CD4-positive, CD25-positive, alpha-beta regulatory T cell (primary cell): ENCODE results near the gene NUAK2. TPM values are rescaled to one million over a fixed set of nuclear protein-coding genes. Genes with fewer than 3 reads are reported as not detected.

Experiments used
- ATAC-seq, 2 donors: fragments of 150-1000 bp; cut with Tn5 transposase; one replicate each; pipeline ENCODE4 v1.10.0; 2021; ENCODE audit warnings: low read depth in 2 of 2, moderate number of reproducible peaks in 2 of 2, moderate library complexity in 1 of 2
- DNase-seq, 3 donors: peaks; one replicate each; pipeline versions ENCODE4 v3.0.0 to v3.0.0-alpha.2; 2012 to 2022; ENCODE audit warnings: mixed read lengths in 1 of 3
- H3K27ac ChIP-seq: one replicate; pipeline ENCODE4 v1.7.0; 2013; ENCODE audit warnings: mild to moderate bottlenecking, low read length; ENCODE audit not compliant: insufficient read depth, poor library complexity, severe bottlenecking
- H3K27me3 ChIP-seq: one replicate; pipeline ENCODE4 v1.7.0; 2013; ENCODE audit warnings: low read length; ENCODE audit not compliant: control insufficient read depth, insufficient read depth
- H3K36me3 ChIP-seq: one replicate; pipeline ENCODE4 v1.7.0; 2013; ENCODE audit warnings: mild to moderate bottlenecking, low read length, moderate library complexity; ENCODE audit not compliant: control insufficient read depth, insufficient read depth
- H3K4me1 ChIP-seq: 2 replicates; pipeline ENCODE4 v1.7.0; 2013; ENCODE audit warnings: mild to moderate bottlenecking, low read length; ENCODE audit not compliant: insufficient read depth, control insufficient read depth, poor library complexity, severe bottlenecking
- H3K4me3 ChIP-seq: one replicate; pipeline ENCODE4 v1.7.0; 2013; ENCODE audit warnings: low read depth, mild to moderate bottlenecking, low read length, moderate library complexity
- H3K9me3 ChIP-seq, 2 experiments: 1 replicate in 1 of 2; 2 replicates in 1 of 2; pipeline ENCODE4 v1.7.0; 2013; ENCODE audit warnings: low read length in 2 of 2, mild to moderate bottlenecking in 1 of 2, moderate library complexity in 1 of 2; ENCODE audit not compliant: control insufficient read depth in 2 of 2
- H3K27ac Mint-ChIP-seq, 3 donors: one replicate each; pipeline ENCODE4 v1.8.0; 2020 to 2022; ENCODE audit warnings: mild to moderate bottlenecking in 3 of 3, mixed read lengths in 3 of 3, moderate library complexity in 2 of 3
- H3K27me3 Mint-ChIP-seq: one replicate; pipeline ENCODE4 v1.8.0; 2022; ENCODE audit warnings: mild to moderate bottlenecking, mixed read lengths
- H3K36me3 Mint-ChIP-seq: one replicate; pipeline ENCODE4 v1.8.0; 2020; ENCODE audit warnings: mixed read lengths
- H3K4me1 Mint-ChIP-seq, 4 donors: one replicate each; pipeline ENCODE4 v1.8.0; 2020 to 2022; ENCODE audit warnings: mixed read lengths in 4 of 4, mild to moderate bottlenecking in 1 of 4
- H3K4me3 Mint-ChIP-seq, 4 donors: one replicate each; pipeline ENCODE4 v1.8.0; 2020 to 2022; ENCODE audit warnings: mild to moderate bottlenecking in 4 of 4, mixed read lengths in 4 of 4, moderate library complexity in 3 of 4
- H3K9me3 Mint-ChIP-seq, 7 donors: one replicate each; pipeline ENCODE4 v1.8.0; 2020 to 2022; ENCODE audit warnings: mixed read lengths in 7 of 7, mild to moderate bottlenecking in 3 of 7, moderate library complexity in 2 of 7
- polyA plus RNA-seq, 4 donors: library from polyadenylated mRNA; unstranded; fragments of 300-500 nt; fragmentation: Illumina TruSeq; gene quantifications; one replicate each; pipeline ENCODE4 v1.2.3, GENCODE V29; 2021
- total RNA-seq: library from RNA; stranded (reverse); gene quantifications from one replicate; pipeline ENCODE4 v1.2.3, GENCODE V29; 2022

NUAK2 gene
- total and polyA plus RNA-seq, 5 donors from 2014 or later: 9.9 to 41.3 (median 18.6) TPM

GRCh38 chr1:205316161-205316566 lies 5.4 kb downstream of the NUAK2 start:
- Mint-ChIP-seq H3K9me3 (no peaks in the 10 kb centered on the region), H3K36me3 (peaks cover 43% of the 10 kb centered on the region), H3K4me3 (peak overlapping the region; percentile 87 to 100 (median 97)), H3K4me1 (peaks cover 28 to 96% (median 83%) of the 10 kb centered on the region in 4 donors), H3K27me3 (peaks cover 19% of the 10 kb centered on the region), H3K27ac (peak overlapping the region; percentile 71 to 96 (median 93))
- Histone ChIP-seq H3K36me3 (peaks cover 17% of the 10 kb centered on the region), H3K9me3 (no peaks in the 10 kb centered on the region), H3K27ac (peak overlapping the region; percentile 59), H3K4me1 (peaks cover 87% of the 10 kb centered on the region), H3K27me3 (no peaks in the 10 kb centered on the region), H3K4me3 (peak overlapping the region; percentile 49)
- DNase-seq (peak in 1 of 3 donors; percentile 20), ATAC-seq (no peak)

GRCh38 chr1:205315008-205315618 lies 6.4 kb downstream of the NUAK2 start:
- peaks cover 28 to 99% (median 83%) of the 10 kb centered on the region in 4 donors for H3K4me1 Mint-ChIP-seq
- H3K27ac Mint-ChIP-seq: peak overlapping the region; percentile 93 to 97 (median 96)
- Histone ChIP-seq H3K4me1 (peaks cover 84% of the 10 kb centered on the region), H3K36me3 (peaks cover 27% of the 10 kb centered on the region), H3K27me3 (no peaks in the 10 kb centered on the region), H3K4me3 (peak overlapping the region; percentile 61), H3K9me3 (no peaks in the 10 kb centered on the region), H3K27ac (peak overlapping the region; percentile 74)
- H3K9me3 Mint-ChIP-seq: no peaks in the 10 kb centered on the region
- H3K4me3 Mint-ChIP-seq: peak overlapping the region; percentile 88 to 97 (median 88)
- ATAC-seq (no peak), DNase-seq (no peak)
- peaks cover 11% of the 10 kb centered on the region for H3K27me3 Mint-ChIP-seq
- H3K36me3 Mint-ChIP-seq: peaks cover 46% of the 10 kb centered on the region

GRCh38 chr1:205313563-205314308 lies 7.8 kb downstream of the NUAK2 start:
- Histone ChIP-seq H3K27me3 (no peaks in the 10 kb centered on the region), H3K9me3 (no peaks in the 10 kb centered on the region), H3K27ac (peak overlapping the region; percentile 74), H3K4me1 (peaks cover 73% of the 10 kb centered on the region), H3K36me3 (peaks cover 40% of the 10 kb centered on the region), H3K4me3 (peak overlapping the region; percentile 76)
- Mint-ChIP-seq H3K27me3 (peaks cover 3% of the 10 kb centered on the region), H3K36me3 (peaks cover 37% of the 10 kb centered on the region), H3K4me3 (peak overlapping the region; percentile 88 to 97 (median 88)), H3K4me1 (peaks cover 34 to 97% (median 73%) of the 10 kb centered on the region in 4 donors), H3K27ac (peak overlapping the region; percentile 93 to 97 (median 96)), H3K9me3 (no peaks in the 10 kb centered on the region)
- DNase-seq: peak in 2 of 3 donors; percentile 30 to 64
- ATAC-seq: peak; percentile 75 to 76

GRCh38 chr1:205312866-205313562 lies 8.5 kb downstream of the NUAK2 start:
- Mint-ChIP-seq H3K4me1 (peaks cover 34 to 94% (median 66%) of the 10 kb centered on the region in 4 donors), H3K27ac (peak overlapping the region; percentile 93 to 97 (median 96)), H3K27me3 (no peaks in the 10 kb centered on the region), H3K9me3 (no peaks in the 10 kb centered on the region), H3K4me3 (peak overlapping the region; percentile 88 to 97 (median 88)), H3K36me3 (peaks cover 37% of the 10 kb centered on the region)
- H3K4me3 ChIP-seq: peak overlapping the region; percentile 76
- no peaks in the 10 kb centered on the region for H3K27me3 ChIP-seq
- H3K36me3 ChIP-seq: peaks cover 48% of the 10 kb centered on the region
- peak in 1 of 3 donors; percentile 54 for DNase-seq
- H3K9me3 ChIP-seq: no peaks in the 10 kb centered on the region
- peak overlapping the region; percentile 74 for H3K27ac ChIP-seq
- H3K4me1 ChIP-seq: peaks cover 66% of the 10 kb centered on the region
- ATAC-seq: no peak

GRCh38 chr1:205310976-205311704 lies 10.4 kb downstream of the NUAK2 start:
- Histone ChIP-seq H3K9me3 (no peaks in the 10 kb centered on the region), H3K4me3 (no peak overlapping the region), H3K27me3 (no peaks in the 10 kb centered on the region), H3K27ac (peak overlapping the region; percentile 35), H3K36me3 (peaks cover 62% of the 10 kb centered on the region), H3K4me1 (peaks cover 47% of the 10 kb centered on the region)
- no peaks in the 10 kb centered on the region for H3K9me3 Mint-ChIP-seq
- peak overlapping the region; percentile 57 to 93 (median 71) for H3K27ac Mint-ChIP-seq
- ATAC-seq: no peak
- H3K27me3 Mint-ChIP-seq: no peaks in the 10 kb centered on the region
- DNase-seq: no peak
- peaks cover 29 to 91% (median 55%) of the 10 kb centered on the region in 4 donors for H3K4me1 Mint-ChIP-seq
- H3K4me3 Mint-ChIP-seq: peak overlapping the region in 2 of 4 donors; percentile 25 to 66
- peaks cover 43% of the 10 kb centered on the region for H3K36me3 Mint-ChIP-seq

GRCh38 chr1:205309741-205310140 lies 11.8 kb downstream of the NUAK2 start:
- Histone ChIP-seq H3K27ac (peak overlapping the region; percentile 24), H3K4me3 (no peak overlapping the region), H3K36me3 (peaks cover 74% of the 10 kb centered on the region), H3K27me3 (no peaks in the 10 kb centered on the region), H3K4me1 (peaks cover 33% of the 10 kb centered on the region), H3K9me3 (no peaks in the 10 kb centered on the region)
- Mint-ChIP-seq H3K4me1 (peaks cover 24 to 88% (median 42%) of the 10 kb centered on the region in 4 donors), H3K27me3 (no peaks in the 10 kb centered on the region), H3K27ac (peak overlapping the region in 2 of 3 donors; percentile 32 to 42), H3K36me3 (peaks cover 53% of the 10 kb centered on the region), H3K9me3 (no peaks in the 10 kb centered on the region), H3K4me3 (peak overlapping the region in 1 of 4 donors; percentile 13)
- ATAC-seq (no peak), DNase-seq (no peak)
